NB4 (cell line): ENCODE measurements around the gene VILL.

Experiments used
- DNase-seq: peaks from one replicate; pipeline ENCODE4 v3.0.0; 2010; ENCODE audit warnings: low read depth
- H3K4me3 ChIP-seq: one replicate; pipeline ENCODE4 v1.5.1; 2011; ENCODE audit warnings: mild to moderate bottlenecking, low read depth, low read length, moderate library complexity
- CTCF ChIP-seq: IDR thresholded peaks from one replicate; pipeline ENCODE4 v1.5.1; 2012; ENCODE audit warnings: low read depth, low read length
- MAX ChIP-seq: IDR thresholded peaks from 2 replicates; pipeline ENCODE4 v1.6.1; 2011; ENCODE audit warnings: low read depth, low read length
- MYC ChIP-seq: IDR thresholded peaks from 2 replicates; pipeline ENCODE4 v1.6.1; 2011; ENCODE audit warnings: low read depth, low read length
- POLR2A ChIP-seq: IDR thresholded peaks from 2 replicates; pipeline ENCODE4 v1.6.1; 2011; ENCODE audit warnings: mild to moderate bottlenecking; ENCODE audit not compliant: insufficient read length; ENCODE audit errors: extremely low read depth

The VILL gene

GRCh38 chr3:38027466-38028465, 37.2 kb downstream of the VILL start:
- DNase-seq, result no peak
- TF ChIP-seq MYC, result no peak
- TF ChIP-seq CTCF, result no peak
- no peak for TF ChIP-seq POLR2A
- no peak for TF ChIP-seq MAX
- H3K4me3 ChIP-seq, result no peak overlapping the region

- H3K4me3 ChIP-seq, result no peak overlapping the region
- TF ChIP-seq MYC, result no peak
- no peak for TF ChIP-seq CTCF
- TF ChIP-seq MAX, result no peak
- no peak for TF ChIP-seq POLR2A
- no peak for DNase-seq
Observed at GRCh38 chr3:38028621-38029361, 38.2 kb downstream of the VILL start.

GRCh38 chr3:38029400-38030125, 39.0 kb downstream of the VILL start, which contains the start of gene PLCD1:
Gene PLCD1 (minus strand): TSS chr3:38029642. CDS start chr3:38029539, 103 bp downstream.
- DNase-seq, result no peak
- TF ChIP-seq POLR2A (no peak), MYC (no peak), MAX (no peak), CTCF (no peak)
- H3K4me3 ChIP-seq, result no peak within 1 kb of the TSS

- TF ChIP-seq POLR2A (no peak), MYC (no peak), MAX (no peak), CTCF (no peak)
- H3K4me3 ChIP-seq, result no peak overlapping the region
- DNase-seq, result no peak
Observed at GRCh38 chr3:38030126-38031021, 39.8 kb downstream of the VILL start.
